Measurements from ENCODE around the gene CHRM2. TPM values are rescaled to one million over a fixed set of nuclear protein-coding genes. Genes with fewer than 3 reads are reported as not detected.

CHRM2 gene
- total RNA-seq, 4 donors from 2014 or later, result not detected

GRCh38 chr7:137032436-137032835 lies 164.0 kb downstream of the CHRM2 start:
- no peak for TF ChIP-seq CTCF (IDR thresholded peaks at IDR 0.05; ENCODE audit: low read depth)

GRCh38 chr7:137036768-137037167 lies 168.3 kb downstream of the CHRM2 start:
- no peak for TF ChIP-seq CTCF (IDR thresholded peaks at IDR 0.05; ENCODE audit: low read depth)

- TF ChIP-seq CTCF (IDR thresholded peaks at IDR 0.05; ENCODE audit: low read depth), result no peak
Measured at GRCh38 chr7:137038706-137039105, 170.3 kb downstream of the CHRM2 start.

- TF ChIP-seq CTCF (IDR thresholded peaks at IDR 0.05; ENCODE audit: low read depth), result no peak
Measured at GRCh38 chr7:137040745-137041144, 172.3 kb downstream of the CHRM2 start.

- no peak for TF ChIP-seq CTCF (IDR thresholded peaks at IDR 0.05; ENCODE audit: low read depth)
Measured at GRCh38 chr7:137045573-137045972, 177.1 kb downstream of the CHRM2 start.

- no peak for TF ChIP-seq CTCF (IDR thresholded peaks at IDR 0.05; ENCODE audit: low read depth)
Measured at GRCh38 chr7:137069249-137069963, 201.0 kb downstream of the CHRM2 start.

Small RNA genes lying within 50 kb of the gene (small RNA-seq; reads per million reads assigned to genes)
- gene KRT8P51 (not detected), gene MIR490 (not detected)

Data from subcutaneous adipose tissue (tissue), 4 donors.